Esophagus squamous epithelium (tissue), 4 donors: ENCODE measurements around the gene ITPR3.
A peak's percentile ranks its signal among the peaks of the same experiment; 100 is the strongest.

ENCODE experiments used
- POLR2A ChIP-seq, 4 donors: fragments of 450-650 bp; IDR thresholded peaks; one replicate each; pipeline ENCODE4 v1.6.1; 2017; ENCODE audit warnings: antibody characterized with exemption in 4 of 4, mild to moderate bottlenecking in 4 of 4, moderate library complexity in 3 of 4
- TF ChIP-seq, protein P1 (sequence below), 6 experiments: fragments of 450-650 bp in 4 of 6; fragments of 200-600 bp in 2 of 6; sonication (generic) in 2 of 6; IDR thresholded peaks; one replicate each; pipeline ENCODE4 v1.5.1; 2016 to 2019; ENCODE audit warnings: antibody characterized with exemption in 6 of 6, mild to moderate bottlenecking in 4 of 6, moderate library complexity in 4 of 6

GRCh38 chr6:33702345-33702977 lies 81.3 kb downstream of the ITPR3 start:
- TF ChIP-seq POLR2A (IDR thresholded peaks at IDR 0.05), result no peak
- TF ChIP-seq, protein P1, sequence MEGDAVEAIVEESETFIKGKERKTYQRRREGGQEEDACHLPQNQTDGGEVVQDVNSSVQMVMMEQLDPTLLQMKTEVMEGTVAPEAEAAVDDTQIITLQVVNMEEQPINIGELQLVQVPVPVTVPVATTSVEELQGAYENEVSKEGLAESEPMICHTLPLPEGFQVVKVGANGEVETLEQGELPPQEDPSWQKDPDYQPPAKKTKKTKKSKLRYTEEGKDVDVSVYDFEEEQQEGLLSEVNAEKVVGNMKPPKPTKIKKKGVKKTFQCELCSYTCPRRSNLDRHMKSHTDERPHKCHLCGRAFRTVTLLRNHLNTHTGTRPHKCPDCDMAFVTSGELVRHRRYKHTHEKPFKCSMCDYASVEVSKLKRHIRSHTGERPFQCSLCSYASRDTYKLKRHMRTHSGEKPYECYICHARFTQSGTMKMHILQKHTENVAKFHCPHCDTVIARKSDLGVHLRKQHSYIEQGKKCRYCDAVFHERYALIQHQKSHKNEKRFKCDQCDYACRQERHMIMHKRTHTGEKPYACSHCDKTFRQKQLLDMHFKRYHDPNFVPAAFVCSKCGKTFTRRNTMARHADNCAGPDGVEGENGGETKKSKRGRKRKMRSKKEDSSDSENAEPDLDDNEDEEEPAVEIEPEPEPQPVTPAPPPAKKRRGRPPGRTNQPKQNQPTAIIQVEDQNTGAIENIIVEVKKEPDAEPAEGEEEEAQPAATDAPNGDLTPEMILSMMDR (IDR thresholded peaks at IDR 0.05), result peak in 5 of 6 experiments; percentile 27 to 73 (median 46)
